Measurements from ENCODE around the gene HOXB5.

GRCh38 chr17:48631693-48632578 is 38.4 kb upstream of the HOXB5 start:
- no peak for TF ChIP-seq CTCF (IDR thresholded peaks at IDR 0.05; ENCODE audit: low read depth, low read length)
- no peak for TF ChIP-seq EZH2phosphoT487 (IDR thresholded peaks at IDR 0.05; ENCODE audit: low read depth)
